SK-N-SH (cell line): ENCODE results near the gene SDCCAG8. TPM values are rescaled to one million over a fixed set of nuclear protein-coding genes. Genes with fewer than 3 reads are reported as not detected.

Source experiments
- CTCF ChIA-PET: fragments of 300-600, 350-600 bp; formaldehyde crosslinking; extraction: SDS; loops from one replicate; lab custom pipeline; 2021; lab: Yijun Ruan, JAX
- POLR2A ChIA-PET: fragments of 350-600 bp; sonication (Branson Sonifier 250); formaldehyde crosslinking; extraction: SDS; loops from one replicate; lab custom pipeline; 2020; ENCODE audit warnings: antibody characterized with exemption, inconsistent platforms; lab: Yijun Ruan, JAX
- DNase-seq: peaks from one replicate; pipeline ENCODE4 v3.0.0; 2012
- H2AFZ ChIP-seq: fragments of 200-600 bp; sonication (generic); 2 replicates; pipeline ENCODE4 v1.8.1; 2016; ENCODE audit warnings: antibody characterized with exemption, mild to moderate bottlenecking, low read depth
- H3F3A ChIP-seq: fragments of 200-600 bp; sonication (generic); replicated peaks from 2 replicates; pipeline ENCODE3; 2016; ENCODE audit warnings: antibody characterized with exemption, mild to moderate bottlenecking; ENCODE audit not compliant: insufficient read depth
- H3K27ac ChIP-seq, 2 experiments: fragments of 200-500 bp in 1 of 2; fragments of 200-600 bp in 1 of 2; sonication (Bioruptor generic) in 1 of 2; sonication (generic), shearing (Covaris generic) in 1 of 2; 2 replicates each; pipeline versions ENCODE4 v1.5.1 to v1.6.1; 2014 to 2016; ENCODE audit warnings: low read depth in 2 of 2, inconsistent platforms in 1 of 2, low read length in 1 of 2, mild to moderate bottlenecking in 1 of 2, mixed read lengths in 1 of 2
- H3K27me3 ChIP-seq: fragments of 200-600 bp; sonication (generic), shearing (Covaris generic); 2 replicates; pipeline ENCODE4 v1.6.1; 2016; ENCODE audit warnings: mixed run types; ENCODE audit not compliant: insufficient read depth
- H3K36me3 ChIP-seq, 2 experiments: fragments of 200-500 bp in 1 of 2; fragments of 200-600 bp in 1 of 2; sonication (Bioruptor generic) in 1 of 2; sonication (generic) in 1 of 2; replicated peaks in 1 of 2; 2 replicates each; pipeline versions ENCODE3 to v1.5.1; 2014 to 2016; ENCODE audit warnings: low read length in 1 of 2, mild to moderate bottlenecking in 1 of 2; ENCODE audit not compliant: insufficient read depth in 2 of 2, control insufficient read depth in 1 of 2
- H3K4me1 ChIP-seq, 2 experiments: fragments of 200-500 bp in 1 of 2; fragments of 200-600 bp in 1 of 2; sonication (Bioruptor generic) in 1 of 2; sonication (generic), shearing (Covaris generic) in 1 of 2; 2 replicates each; pipeline versions ENCODE4 v1.5.1 to v1.6.1; 2014 to 2016; ENCODE audit warnings: low read depth in 1 of 2, low read length in 1 of 2, mixed run types in 1 of 2; ENCODE audit not compliant: insufficient read depth in 2 of 2, control insufficient read depth in 1 of 2
- H3K4me2 ChIP-seq: fragments of 200-600 bp; sonication (generic), shearing (Covaris generic); 2 replicates; pipeline ENCODE4 v1.6.1; 2017; ENCODE audit warnings: mixed run types
- H3K4me3 ChIP-seq, 2 experiments: fragments of 200-500 bp in 1 of 2; fragments of 200-600 bp in 1 of 2; sonication (Bioruptor generic) in 1 of 2; sonication (generic), shearing (Covaris generic) in 1 of 2; 2 replicates each; pipeline versions ENCODE4 v1.5.1 to v1.8.1; 2014 to 2016; ENCODE audit warnings: low read depth in 2 of 2, inconsistent platforms in 1 of 2, low read length in 1 of 2, mild to moderate bottlenecking in 1 of 2, mixed read lengths in 1 of 2, moderate library complexity in 1 of 2
- H3K79me2 ChIP-seq: fragments of 200-600 bp; sonication (generic); 2 replicates; pipeline ENCODE4 v1.8.1; 2017; ENCODE audit warnings: mild to moderate bottlenecking; ENCODE audit not compliant: insufficient read depth
- H3K9ac ChIP-seq: fragments of 200-600 bp; sonication (generic); 2 replicates; pipeline ENCODE4 v1.6.1; 2017; ENCODE audit warnings: mixed run types
- H3K9me2 ChIP-seq: fragments of 200-600 bp; sonication (generic); 2 replicates; pipeline ENCODE4 v1.6.1; 2017; ENCODE audit warnings: mixed run types
- H3K9me3 ChIP-seq: fragments of 200-600 bp; sonication (generic); 2 replicates; pipeline ENCODE4 v1.6.1; 2017; ENCODE audit warnings: mixed run types, mild to moderate bottlenecking, moderate library complexity
- H4K20me1 ChIP-seq: fragments of 200-600 bp; sonication (generic); 2 replicates; pipeline ENCODE4 v1.6.1; 2017; ENCODE audit warnings: mild to moderate bottlenecking, mixed run types; ENCODE audit not compliant: insufficient read depth
- CHD2 ChIP-seq: fragments of 150-350 bp; IDR thresholded peaks from 2 replicates; pipeline ENCODE4 v1.6.1; 2018; ENCODE audit warnings: low read length; ENCODE audit not compliant: partially characterized antibody
- CTCF ChIP-seq: fragments of 200-600 bp; sonication (generic); IDR thresholded peaks from 2 replicates; pipeline ENCODE4 v1.6.1; 2017; ENCODE audit warnings: antibody characterized with exemption, mild to moderate bottlenecking, moderate library complexity
- ELF1 ChIP-seq: IDR thresholded peaks from 2 replicates; pipeline ENCODE4 v1.4.0; 2012
- EZH2phosphoT487 ChIP-seq: fragments of 200-600 bp; sonication (generic); IDR thresholded peaks from 2 replicates; pipeline ENCODE4 v1.6.1; 2017; ENCODE audit warnings: low read depth, mixed run types, mild to moderate bottlenecking, antibody characterized with exemption, moderate library complexity, borderline replicate concordance
- FOSL2 ChIP-seq: IDR thresholded peaks from 2 replicates; pipeline ENCODE4 v1.4.0; 2012; ENCODE audit warnings: low read depth, mild to moderate bottlenecking, moderate library complexity, borderline replicate concordance
- FOXJ3 ChIP-seq: sonication (generic); formaldehyde crosslinking; IDR thresholded peaks from 2 replicates; pipeline ENCODE4 v1.5.1; 2020; ENCODE audit warnings: mild to moderate bottlenecking, missing genetic modification reagents
- FOXM1 ChIP-seq: IDR thresholded peaks from 2 replicates; pipeline ENCODE4 v1.4.0; 2012; ENCODE audit warnings: low read depth, mild to moderate bottlenecking
- GABPA ChIP-seq: IDR thresholded peaks from 2 replicates; pipeline ENCODE4 v1.4.0; 2012; ENCODE audit warnings: low read depth, mild to moderate bottlenecking
- GATA2 ChIP-seq: sonication (generic); formaldehyde crosslinking; IDR thresholded peaks from 2 replicates; pipeline ENCODE4 v1.5.0; 2020; ENCODE audit warnings: mild to moderate bottlenecking, missing genetic modification reagents
- JUND ChIP-seq: IDR thresholded peaks from 2 replicates; pipeline ENCODE4 v1.4.0; 2012
- MAX ChIP-seq: IDR thresholded peaks from 2 replicates; pipeline ENCODE4 v1.4.0; 2012; ENCODE audit warnings: low read depth
- MEF2A ChIP-seq: IDR thresholded peaks from 2 replicates; pipeline ENCODE4 v1.4.0; 2012; ENCODE audit warnings: low read depth, borderline replicate concordance
- NFIC ChIP-seq: IDR thresholded peaks from 2 replicates; pipeline ENCODE4 v1.4.0; 2012; ENCODE audit warnings: borderline replicate concordance
- NRF1 ChIP-seq: IDR thresholded peaks from 2 replicates; pipeline ENCODE4 v1.6.1; 2012; ENCODE audit warnings: low read depth, mild to moderate bottlenecking, low read length
- PBX3 ChIP-seq: IDR thresholded peaks from 2 replicates; pipeline ENCODE4; 2012
- POLR2AphosphoS5 ChIP-seq: IDR thresholded peaks from 2 replicates; pipeline ENCODE4 v1.6.1; 2012; ENCODE audit warnings: low read depth, low read length
- REST ChIP-seq: IDR thresholded peaks from 2 replicates; pipeline ENCODE4 v1.6.1; 2012; ENCODE audit warnings: mild to moderate bottlenecking, low read depth, low read length, moderate library complexity
- RFX5 ChIP-seq: IDR thresholded peaks from 2 replicates; pipeline ENCODE4 v1.6.1; 2012; ENCODE audit warnings: mild to moderate bottlenecking, improper control_type of control experiment, low read length
- RXRA ChIP-seq: IDR thresholded peaks from 2 replicates; pipeline ENCODE4 v1.4.0; 2012; ENCODE audit warnings: low read depth, mild to moderate bottlenecking, borderline replicate concordance
- SIN3A ChIP-seq: IDR thresholded peaks from 2 replicates; pipeline ENCODE4 v1.6.1; 2012; ENCODE audit warnings: low read depth, mild to moderate bottlenecking, low read length, moderate library complexity, borderline replicate concordance
- TAF1 ChIP-seq: IDR thresholded peaks from 2 replicates; pipeline ENCODE4 v1.6.1; 2012; ENCODE audit warnings: low read depth, mild to moderate bottlenecking, low read length, moderate library complexity, borderline replicate concordance
- TCF12 ChIP-seq: IDR thresholded peaks from 2 replicates; pipeline ENCODE4 v1.4.0; 2012
- TEAD4 ChIP-seq: IDR thresholded peaks from 2 replicates; pipeline ENCODE4 v1.4.0; 2012; ENCODE audit warnings: mild to moderate bottlenecking, borderline replicate concordance; ENCODE audit not compliant: insufficient read depth
- USF1 ChIP-seq: IDR thresholded peaks from 2 replicates; pipeline ENCODE4 v1.4.0; 2012; ENCODE audit warnings: low read depth, borderline replicate concordance
- USF2 ChIP-seq: fragments of 150-350 bp; IDR thresholded peaks from 2 replicates; pipeline ENCODE4 v1.6.1; 2017; ENCODE audit warnings: antibody characterized with exemption, low read length, low read depth, borderline replicate concordance
- YY1 ChIP-seq: IDR thresholded peaks from 2 replicates; pipeline ENCODE4 v1.4.0; 2012; ENCODE audit warnings: low read depth, mild to moderate bottlenecking
- polyA plus RNA-seq, 3 experiments: library from polyadenylated mRNA; depleted of rRNA; stranded (reverse); fragments of >200 nt; gene quantifications; 2 replicates each; pipeline ENCODE4 v1.2.3, GENCODE V29; 2012

SDCCAG8 gene
- polyA plus RNA-seq, 1 of the 3 experiments (the other 2 are of a cell fraction) = 22.7 TPM

- no peaks in the 10 kb centered on the region; the same call in 1 of the 2 replicates for H3K79me2 ChIP-seq
- no peaks in the 10 kb centered on the region; a peak in 1 of 4 replicates for H3K4me1 ChIP-seq
- H3K9me2 ChIP-seq = no peaks in the 10 kb centered on the region
- no peaks in the 10 kb centered on the region for H4K20me1 ChIP-seq
- peak overlapping the region in 1 of 2 experiments; percentile 26; a peak in 1 of 4 replicates for H3K27ac ChIP-seq
- CTCF ChIA-PET = interaction anchor here (0.8 to 1.1 kb wide), 2 partner anchors 18 to 19 kb away, joined by 3 to 4 read pairs; no protein-coding TSS in a partner anchor
- DNase-seq = no peak
- H3K9me3 ChIP-seq = no peaks in the 10 kb centered on the region
- no peaks in the 10 kb centered on the region for H3K27me3 ChIP-seq
- peaks cover 16 to 29% of the 10 kb centered on the region in 2 experiments for H3K36me3 ChIP-seq
- POLR2A ChIA-PET = no interaction called here
- no peak overlapping the region for H3K4me3 ChIP-seq
- no peak overlapping the region for H2AFZ ChIP-seq
- no peaks in the 10 kb centered on the region for H3F3A ChIP-seq
- H3K4me2 ChIP-seq = no peak overlapping the region
- H3K9ac ChIP-seq = no peak overlapping the region
- TF ChIP-seq TCF12 (peak; percentile 24; the same call in 1 of the 2 replicates), RXRA (no peak), NRF1 (no peak), CTCF (no peak), NFIC (no peak), GABPA (no peak), ELF1 (peak; percentile 74), MEF2A (no peak), GATA2 (CRISPR knock-in tag) (no peak), POLR2AphosphoS5 (no peak; the same call in 1 of the 2 replicates), TAF1 (no peak), FOXJ3 (CRISPR knock-in tag) (no peak), CHD2 (no peak), USF1 (no peak), YY1 (no peak), USF2 (no peak), RFX5 (no peak), TEAD4 (no peak), SIN3A (no peak), EZH2phosphoT487 (no peak), FOSL2 (no peak; the same call in 1 of the 2 replicates), MAX (no peak), PBX3 (peak; percentile 49; the same call in 1 of the 2 replicates), REST (no peak), JUND (0 out of 2 replicates have a peak, but pooled peaks have one; percentile 26), FOXM1 (no peak)
Measured at GRCh38 chr1:243549108-243549507, 293.3 kb downstream of the SDCCAG8 start.
